ENCODE measurements around the gene CNNM4.

CNNM4 gene

DNA sequence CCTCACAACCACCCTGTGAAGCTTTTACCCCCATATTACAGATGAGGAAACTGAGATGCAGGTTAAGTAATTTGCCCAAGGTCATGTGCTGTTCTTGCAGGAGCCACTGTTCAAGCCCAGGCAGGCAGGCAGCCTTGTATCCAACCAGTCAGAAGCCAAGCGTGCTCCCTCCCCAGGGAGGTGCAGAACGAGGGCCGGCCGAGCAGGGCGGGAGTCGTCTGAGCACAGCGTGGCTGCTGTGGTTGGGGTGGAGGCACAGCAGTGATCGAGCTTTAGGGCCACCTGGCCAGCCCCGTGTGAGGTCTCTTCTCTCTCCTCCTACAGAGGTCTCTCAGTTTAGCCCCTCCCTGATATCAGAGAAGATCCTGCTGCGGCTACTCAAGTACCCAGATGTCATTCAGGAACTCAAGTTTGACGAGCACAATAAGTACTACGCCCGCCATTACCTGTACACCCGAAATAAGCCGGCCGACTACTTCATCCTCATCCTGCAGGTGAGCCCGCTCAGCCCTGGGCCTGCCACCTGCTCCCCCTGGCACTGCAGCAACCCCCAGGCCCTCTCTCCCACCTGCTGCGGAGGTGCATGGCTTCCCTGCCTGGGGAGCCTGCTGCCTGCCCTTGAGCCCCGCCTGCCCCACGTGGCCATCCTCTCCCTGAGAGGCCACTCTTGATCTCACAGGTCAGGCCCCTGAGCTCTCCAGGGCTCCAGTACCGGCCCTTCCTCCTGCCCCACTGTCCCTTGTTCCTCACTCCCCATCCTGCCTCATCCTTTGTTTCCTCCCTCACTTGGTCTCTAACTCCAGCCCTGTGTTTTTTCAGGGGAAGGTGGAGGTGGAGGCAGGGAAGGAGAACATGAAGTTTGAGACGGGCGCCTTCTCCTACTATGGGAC is 38.3 kb downstream of the CNNM4 start:
- Histone ChIP-seq H3K4me3 (ENCODE audit: control insufficient read depth in 1 of 7, extremely low read depth in 1 of 7, insufficient read depth in 4 of 7, low read depth in 2 of 7, low read length in 6 of 7) (no peak overlapping the region), H3K36me3 (ENCODE audit: control insufficient read depth in 4 of 4, insufficient read depth in 4 of 4, low read length in 3 of 4) (peaks cover 6 to 51% (median 25%) of the 10 kb centered on the region in 4 experiments), H3K27ac (ENCODE audit: insufficient read depth in 1 of 2, low read depth in 1 of 2, low read length in 2 of 2, poor library complexity in 1 of 2, severe bottlenecking in 2 of 2) (no peak overlapping the region), H3K4me1 (ENCODE audit: control extremely low read depth in 1 of 4, control insufficient read depth in 4 of 4, insufficient read depth in 4 of 4, low read length in 3 of 4) (peaks cover 0 to 17% (median 14%) of the 10 kb centered on the region in 4 experiments), H3K9me3 (ENCODE audit: control extremely low read depth in 1 of 5, control insufficient read depth in 4 of 5, insufficient read depth in 2 of 5, low read depth in 1 of 5, low read length in 4 of 5) (no peaks in the 10 kb centered on the region), H3K27me3 (replicated peaks in 2 of 5; ENCODE audit: control insufficient read depth in 4 of 5, insufficient read depth in 5 of 5, low read length in 4 of 5) (no peaks in the 10 kb centered on the region)
- CTCF ChIA-PET, result interaction anchor here (0.7 to 2.5 kb wide), 5 partner anchors 12 to 54 kb away, joined by 3 to 34 read pairs (median 4); partner anchors contain the start of gene CNNM4
- DNase-seq, result no peak
- 98% methylated on average over 16 of the region's 23 CpGs for WGBS (ENCODE audit: insufficient coverage)
- POLR2A ChIA-PET, result no interaction called here

DNA sequence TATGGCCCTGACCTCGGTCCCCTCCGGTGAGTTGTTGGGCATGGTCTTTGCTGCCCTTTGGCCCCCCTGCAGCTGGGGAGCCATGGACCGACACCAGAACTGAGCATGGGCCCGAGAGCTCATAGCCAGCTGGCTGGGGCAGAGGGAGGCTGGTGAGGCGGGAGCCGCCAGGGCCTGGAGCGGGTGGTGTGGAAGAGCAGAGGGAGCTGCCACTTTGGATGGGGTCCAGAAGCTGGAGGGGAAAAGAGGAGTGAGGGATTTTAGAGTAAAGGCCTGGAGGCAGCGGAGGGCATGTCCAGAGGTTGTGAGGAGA is 38.9 kb downstream of the CNNM4 start:
- Histone ChIP-seq H3K9me3 (ENCODE audit: control extremely low read depth in 1 of 5, control insufficient read depth in 4 of 5, insufficient read depth in 2 of 5, low read depth in 1 of 5, low read length in 4 of 5) (no peaks in the 10 kb centered on the region), H3K27me3 (replicated peaks in 2 of 5; ENCODE audit: control insufficient read depth in 4 of 5, insufficient read depth in 5 of 5, low read length in 4 of 5) (no peaks in the 10 kb centered on the region), H3K27ac (ENCODE audit: insufficient read depth in 1 of 2, low read depth in 1 of 2, low read length in 2 of 2, poor library complexity in 1 of 2, severe bottlenecking in 2 of 2) (no peak overlapping the region), H3K4me1 (ENCODE audit: control extremely low read depth in 1 of 4, control insufficient read depth in 4 of 4, insufficient read depth in 4 of 4, low read length in 3 of 4) (peaks cover 0 to 17% (median 14%) of the 10 kb centered on the region in 4 experiments), H3K4me3 (ENCODE audit: control insufficient read depth in 1 of 7, extremely low read depth in 1 of 7, insufficient read depth in 4 of 7, low read depth in 2 of 7, low read length in 6 of 7) (no peak overlapping the region), H3K36me3 (ENCODE audit: control insufficient read depth in 4 of 4, insufficient read depth in 4 of 4, low read length in 3 of 4) (peaks cover 6 to 53% (median 25%) of the 10 kb centered on the region in 4 experiments)
- ChIA-PET CTCF (interaction anchor here (0.7 to 2.5 kb wide), 8 partner anchors 12 to 150 kb away, joined by 3 to 34 read pairs (median 6); partner anchors contain the start of gene CNNM4), POLR2A (no interaction called here)
- WGBS (ENCODE audit: insufficient coverage), result 100% methylated on average over 3 of the region's 8 CpGs
- DNase-seq, result no peak

DNA sequence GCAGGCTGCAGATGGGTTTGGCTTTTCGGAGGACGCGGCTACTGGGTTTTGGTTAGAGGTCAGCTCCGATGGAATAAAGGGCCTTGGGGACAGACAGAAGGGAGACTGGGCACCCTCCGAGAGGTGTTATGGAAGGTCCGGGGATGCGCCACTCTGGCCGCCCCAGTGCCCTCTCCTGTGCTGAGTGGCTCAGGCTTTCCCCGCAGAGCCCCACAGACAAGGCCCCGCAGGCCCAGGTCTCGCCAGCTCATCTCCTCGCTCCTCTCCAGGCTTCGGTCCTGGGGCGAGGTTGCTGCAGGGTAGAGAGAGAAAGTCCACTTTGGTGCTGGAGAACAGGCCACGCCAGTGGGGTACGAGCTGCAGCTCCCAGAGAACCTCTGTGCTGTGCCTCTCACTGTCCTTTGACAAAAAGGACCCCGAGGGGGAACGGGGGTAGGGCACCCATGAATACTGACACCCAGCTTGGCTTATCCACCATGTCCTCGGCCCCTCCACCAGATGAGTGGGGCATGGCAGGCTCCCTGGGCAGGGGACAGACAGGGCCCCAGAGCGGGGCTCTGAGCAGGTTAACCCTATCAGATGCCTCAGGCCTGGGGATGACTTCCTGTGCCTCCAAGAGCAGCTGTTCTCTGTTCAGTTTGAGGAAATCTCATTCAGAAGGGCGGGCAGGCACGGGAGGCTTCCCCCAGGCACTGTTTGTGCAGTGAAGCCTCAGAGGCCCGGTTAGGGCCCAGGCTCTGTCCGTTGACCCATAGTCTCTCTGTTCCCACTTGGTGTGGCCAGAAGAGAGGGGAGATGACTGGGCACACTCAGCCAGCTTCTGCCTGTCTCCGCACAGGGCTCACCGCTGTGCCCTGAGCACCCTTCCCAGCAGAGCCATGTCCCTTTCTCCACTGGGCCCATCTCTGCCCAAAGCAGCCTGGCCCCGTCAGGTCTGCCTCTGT is 39.6 kb downstream of the CNNM4 start:
- Histone ChIP-seq H3K4me3 (ENCODE audit: control insufficient read depth in 1 of 7, extremely low read depth in 1 of 7, insufficient read depth in 4 of 7, low read depth in 2 of 7, low read length in 6 of 7) (peak overlapping the region in 3 of 7 experiments; percentile 25 to 53 (median 45)), H3K36me3 (ENCODE audit: control insufficient read depth in 4 of 4, insufficient read depth in 4 of 4, low read length in 3 of 4) (peaks cover 6 to 53% (median 25%) of the 10 kb centered on the region in 4 experiments), H3K27me3 (replicated peaks in 2 of 5; ENCODE audit: control insufficient read depth in 4 of 5, insufficient read depth in 5 of 5, low read length in 4 of 5) (no peaks in the 10 kb centered on the region), H3K4me1 (ENCODE audit: control extremely low read depth in 1 of 4, control insufficient read depth in 4 of 4, insufficient read depth in 4 of 4, low read length in 3 of 4) (peaks cover 0 to 17% (median 14%) of the 10 kb centered on the region in 4 experiments), H3K27ac (ENCODE audit: insufficient read depth in 1 of 2, low read depth in 1 of 2, low read length in 2 of 2, poor library complexity in 1 of 2, severe bottlenecking in 2 of 2) (no peak overlapping the region), H3K9me3 (ENCODE audit: control extremely low read depth in 1 of 5, control insufficient read depth in 4 of 5, insufficient read depth in 2 of 5, low read depth in 1 of 5, low read length in 4 of 5) (no peaks in the 10 kb centered on the region)
- 65% methylated on average over 24 of the region's 27 CpGs for WGBS (ENCODE audit: insufficient coverage)
- peak; percentile 24 to 72 (median 66) for DNase-seq
- CTCF ChIA-PET, result interaction anchor here (0.7 to 2.5 kb wide), 21 partner anchors 9 to 272 kb away, joined by 3 to 34 read pairs (median 4); partner anchors contain the start of genes CNNM3, CNNM4, KANSL3 and LMAN2L
- POLR2A ChIA-PET, result interaction anchor here (1.0 kb wide), 1 partner anchor 36 kb away, joined by 5 read pairs; no protein-coding TSS in a partner anchor

GRCh38 chr2:96801005-96801785 is 40.5 kb downstream of the CNNM4 start:
- H3K36me3 ChIP-seq (ENCODE audit: control insufficient read depth in 4 of 4, insufficient read depth in 4 of 4, low read length in 3 of 4), result peaks cover 6 to 53% (median 25%) of the 10 kb centered on the region in 4 experiments

DNA sequence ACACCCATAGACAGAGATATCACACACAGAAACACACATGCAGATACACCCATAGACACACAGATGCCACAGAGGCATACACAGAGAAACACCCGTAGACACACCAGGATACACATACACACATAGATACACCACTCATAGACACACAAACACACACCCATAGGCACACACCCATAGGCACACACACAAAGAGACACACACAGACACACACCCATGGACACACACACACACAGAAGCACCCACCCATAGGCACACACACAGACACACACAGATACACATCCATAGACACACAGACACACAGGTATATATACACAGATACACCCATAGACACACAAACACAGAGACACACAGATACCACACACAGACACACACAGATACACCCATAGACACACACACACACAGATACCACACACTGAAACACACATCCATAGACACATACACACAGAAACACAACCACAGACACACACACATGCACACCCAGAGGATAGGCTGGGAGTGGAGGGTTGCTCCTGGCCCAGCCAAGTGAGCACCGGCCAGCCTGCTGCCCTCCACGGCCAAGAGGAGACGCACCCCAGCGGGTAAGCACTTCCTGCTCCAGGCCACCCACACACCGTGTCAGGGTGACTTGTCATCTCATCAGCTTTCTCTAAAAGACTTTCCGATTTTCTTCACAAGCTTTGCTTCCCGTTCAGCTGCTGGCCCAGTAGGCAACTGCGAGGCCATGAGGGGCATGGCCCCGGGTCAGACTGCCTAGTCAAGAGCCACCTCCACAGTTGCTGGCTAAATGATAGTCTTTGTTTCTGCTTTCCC is 41.3 kb downstream of the CNNM4 start:
- Histone ChIP-seq H3K4me3 (ENCODE audit: control insufficient read depth in 1 of 7, extremely low read depth in 1 of 7, insufficient read depth in 4 of 7, low read depth in 2 of 7, low read length in 6 of 7) (no peak overlapping the region), H3K27ac (ENCODE audit: insufficient read depth in 1 of 2, low read depth in 1 of 2, low read length in 2 of 2, poor library complexity in 1 of 2, severe bottlenecking in 2 of 2) (no peak overlapping the region), H3K27me3 (replicated peaks in 2 of 5; ENCODE audit: control insufficient read depth in 4 of 5, insufficient read depth in 5 of 5, low read length in 4 of 5) (no peaks in the 10 kb centered on the region), H3K4me1 (ENCODE audit: control extremely low read depth in 1 of 4, control insufficient read depth in 4 of 4, insufficient read depth in 4 of 4, low read length in 3 of 4) (peaks cover 0 to 17% (median 14%) of the 10 kb centered on the region in 4 experiments), H3K9me3 (ENCODE audit: control extremely low read depth in 1 of 5, control insufficient read depth in 4 of 5, insufficient read depth in 2 of 5, low read depth in 1 of 5, low read length in 4 of 5) (no peaks in the 10 kb centered on the region), H3K36me3 (ENCODE audit: control insufficient read depth in 4 of 4, insufficient read depth in 4 of 4, low read length in 3 of 4) (peaks cover 6 to 54% (median 25%) of the 10 kb centered on the region in 4 experiments)
- DNase-seq, result no peak
- ChIA-PET POLR2A (no interaction called here), CTCF (interaction anchor here (0.7 to 2.5 kb wide), 9 partner anchors 8 to 245 kb away, joined by 3 to 34 read pairs (median 3); partner anchors contain the start of genes CNNM4 and LMAN2L)
- 92% methylated on average over 9 of the region's 10 CpGs for WGBS (ENCODE audit: insufficient coverage)

More at GRCh38 chr2:96801005-96801785, 40.5 kb downstream of the CNNM4 start:
- peaks cover 0 to 17% (median 14%) of the 10 kb centered on the region in 4 experiments for H3K4me1 ChIP-seq (ENCODE audit: control extremely low read depth in 1 of 4, control insufficient read depth in 4 of 4, insufficient read depth in 4 of 4, low read length in 3 of 4)
- CTCF ChIA-PET, result interaction anchor here (0.7 to 2.5 kb wide), 19 partner anchors 8 to 272 kb away, joined by 3 to 34 read pairs (median 4); partner anchors contain the start of genes CNNM3, CNNM4, KANSL3 and LMAN2L
- H3K9me3 ChIP-seq (ENCODE audit: control extremely low read depth in 1 of 5, control insufficient read depth in 4 of 5, insufficient read depth in 2 of 5, low read depth in 1 of 5, low read length in 4 of 5), result no peaks in the 10 kb centered on the region
- no peaks in the 10 kb centered on the region for H3K27me3 ChIP-seq (replicated peaks in 2 of 5; ENCODE audit: control insufficient read depth in 4 of 5, insufficient read depth in 5 of 5, low read length in 4 of 5)
- peak; percentile 70 to 80 (median 78) for DNase-seq
- no peak overlapping the region for H3K27ac ChIP-seq (ENCODE audit: insufficient read depth in 1 of 2, low read depth in 1 of 2, low read length in 2 of 2, poor library complexity in 1 of 2, severe bottlenecking in 2 of 2)
- peak overlapping the region in 3 of 7 experiments; percentile 25 to 53 (median 45) for H3K4me3 ChIP-seq (ENCODE audit: control insufficient read depth in 1 of 7, extremely low read depth in 1 of 7, insufficient read depth in 4 of 7, low read depth in 2 of 7, low read length in 6 of 7)
- POLR2A ChIA-PET, result interaction anchor here (1.0 kb wide), 1 partner anchor 37 kb away, joined by 5 read pairs; no protein-coding TSS in a partner anchor
- 32% methylated on average over 13 of the region's 15 CpGs for WGBS (ENCODE audit: insufficient coverage)
